ENCODE measurements around the gene ZSWIM1. TPM values are rescaled to one million over a fixed set of nuclear protein-coding genes. Genes with fewer than 3 reads are reported as not detected.

ZSWIM1 gene
- total and polyA plus RNA-seq, 11 donors: 3.9 to 16.3 (median 10.4) TPM

DNA sequence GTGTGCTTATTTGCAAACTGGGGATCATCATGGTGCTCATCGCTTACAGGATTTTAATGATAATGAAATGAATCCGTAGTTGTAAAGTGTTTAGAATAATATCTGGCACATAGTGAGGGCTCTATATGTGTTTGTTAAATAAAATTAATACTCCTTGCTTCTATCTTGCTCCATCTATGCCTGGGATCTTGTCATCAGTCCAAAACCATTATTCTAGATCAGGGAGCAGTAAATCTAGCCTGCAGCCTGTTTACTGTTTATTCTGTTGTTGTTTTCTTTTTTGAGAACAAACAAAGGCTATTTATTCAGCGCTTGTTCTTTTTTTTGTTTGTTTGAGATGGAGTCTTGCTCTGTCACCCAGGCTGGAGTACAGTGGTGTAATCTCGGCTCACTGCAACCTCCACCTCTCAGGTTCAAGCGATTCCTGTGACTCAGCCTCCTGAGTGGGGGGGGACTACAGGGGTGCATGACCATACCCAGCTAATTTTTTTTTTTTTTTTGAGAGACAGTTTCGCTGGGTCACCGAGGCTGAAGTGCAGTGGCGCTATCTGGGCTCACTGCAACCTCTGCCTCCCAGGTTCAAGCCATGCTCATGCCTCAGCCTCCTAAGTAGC lies 32.0 kb upstream of the ZSWIM1 start:
- no peak overlapping the region for H3K4me3 ChIP-seq
- WGBS, 4 donors: 94 to 95% (median 94%) methylated on average over 8 of the region's 8 CpGs
- no peak for DNase-seq
- no peaks in the 10 kb centered on the region for H3K27me3 ChIP-seq
- intact Hi-C loops (cut with DNase I): no loop called here
- H3K27ac ChIP-seq: no peak overlapping the region
- no peak for TF ChIP-seq POLR2A (IDR thresholded peaks at IDR 0.05)
- TF ChIP-seq, protein P1, sequence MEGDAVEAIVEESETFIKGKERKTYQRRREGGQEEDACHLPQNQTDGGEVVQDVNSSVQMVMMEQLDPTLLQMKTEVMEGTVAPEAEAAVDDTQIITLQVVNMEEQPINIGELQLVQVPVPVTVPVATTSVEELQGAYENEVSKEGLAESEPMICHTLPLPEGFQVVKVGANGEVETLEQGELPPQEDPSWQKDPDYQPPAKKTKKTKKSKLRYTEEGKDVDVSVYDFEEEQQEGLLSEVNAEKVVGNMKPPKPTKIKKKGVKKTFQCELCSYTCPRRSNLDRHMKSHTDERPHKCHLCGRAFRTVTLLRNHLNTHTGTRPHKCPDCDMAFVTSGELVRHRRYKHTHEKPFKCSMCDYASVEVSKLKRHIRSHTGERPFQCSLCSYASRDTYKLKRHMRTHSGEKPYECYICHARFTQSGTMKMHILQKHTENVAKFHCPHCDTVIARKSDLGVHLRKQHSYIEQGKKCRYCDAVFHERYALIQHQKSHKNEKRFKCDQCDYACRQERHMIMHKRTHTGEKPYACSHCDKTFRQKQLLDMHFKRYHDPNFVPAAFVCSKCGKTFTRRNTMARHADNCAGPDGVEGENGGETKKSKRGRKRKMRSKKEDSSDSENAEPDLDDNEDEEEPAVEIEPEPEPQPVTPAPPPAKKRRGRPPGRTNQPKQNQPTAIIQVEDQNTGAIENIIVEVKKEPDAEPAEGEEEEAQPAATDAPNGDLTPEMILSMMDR (IDR thresholded peaks at IDR 0.05): no peak
- ATAC-seq: no peak
- H3K36me3 ChIP-seq: peaks cover 0 to 87% (median 77%) of the 10 kb centered on the region in 9 donors
- H3K9me3 ChIP-seq: no peaks in the 10 kb centered on the region
- peaks cover 0 to 10% (median 2%) of the 10 kb centered on the region in 12 donors for H3K4me1 ChIP-seq

DNA sequence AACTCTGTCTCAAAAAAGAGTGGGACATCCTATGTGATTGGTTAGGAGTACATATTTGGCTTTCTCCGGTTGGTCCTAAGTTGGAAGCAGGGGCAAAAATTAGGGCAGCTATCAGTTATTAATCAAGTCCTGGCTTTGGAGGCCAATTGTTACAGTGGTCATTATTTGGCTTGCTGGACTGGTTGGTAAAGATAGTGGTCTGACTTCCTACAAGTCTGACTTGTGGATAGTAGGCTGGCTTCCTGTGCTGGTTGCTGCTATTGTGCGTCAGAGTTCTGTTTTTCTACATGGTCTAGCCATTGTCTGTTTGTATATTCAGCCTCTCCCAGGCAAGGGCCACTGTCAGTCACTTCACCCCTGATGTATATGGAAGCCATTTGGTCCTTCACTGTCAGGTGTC lies 30.8 kb upstream of the ZSWIM1 start:
- no peak for DNase-seq
- WGBS, 4 donors: 91 to 100% (median 97%) methylated on average over 2 of the region's 2 CpGs
- no peaks in the 10 kb centered on the region for H3K27me3 ChIP-seq
- TF ChIP-seq POLR2A (IDR thresholded peaks at IDR 0.05): no peak
- TF ChIP-seq, protein P1 (IDR thresholded peaks at IDR 0.05): no peak
- H3K9me3 ChIP-seq: no peaks in the 10 kb centered on the region
- H3K4me1 ChIP-seq: peaks cover 0 to 20% (median 7%) of the 10 kb centered on the region in 12 donors
- H3K36me3 ChIP-seq: peaks cover 0 to 84% (median 67%) of the 10 kb centered on the region in 9 donors
- ATAC-seq: no peak
- no peak overlapping the region for H3K4me3 ChIP-seq
- intact Hi-C loops (cut with DNase I): no loop called here
- H3K27ac ChIP-seq: no peak overlapping the region

DNA sequence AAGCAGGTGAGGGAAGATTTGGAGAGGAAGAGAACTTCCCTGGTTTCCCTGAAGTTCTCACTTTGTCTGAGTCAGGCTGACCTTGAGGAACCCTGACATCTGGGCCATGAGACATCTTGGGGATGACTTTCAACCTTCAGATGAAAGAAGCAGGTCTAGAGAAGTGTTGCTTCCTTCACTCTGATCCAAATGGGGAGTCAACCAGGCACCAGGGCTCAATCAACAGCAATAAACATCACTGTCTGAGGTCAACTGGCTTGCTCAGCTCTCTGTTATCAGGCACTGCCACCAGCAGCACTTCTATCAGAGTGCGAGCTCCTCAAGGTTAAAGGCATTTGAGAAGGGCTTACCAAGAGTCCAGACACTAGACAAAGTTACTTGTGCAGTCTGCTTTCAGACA lies 30.1 kb upstream of the ZSWIM1 start:
- peaks cover 0 to 77% (median 60%) of the 10 kb centered on the region in 9 donors for H3K36me3 ChIP-seq
- WGBS, 4 donors: 45 to 100% (median 55%) methylated on average over 1 of the region's 1 CpG
- no peaks in the 10 kb centered on the region for H3K9me3 ChIP-seq
- DNase-seq (no peak), ATAC-seq (peak in 3 of 4 donors; percentile 58 to 77 (median 73))
- intact Hi-C loops (cut with DNase I): no loop called here
- no peak for TF ChIP-seq POLR2A (IDR thresholded peaks at IDR 0.05)
- TF ChIP-seq, protein P1 (IDR thresholded peaks at IDR 0.05): no peak
- no peak overlapping the region for H3K4me3 ChIP-seq
- peaks cover under 1 to 27% (median 13%) of the 10 kb centered on the region in 12 donors for H3K4me1 ChIP-seq
- peak overlapping the region in 4 of 12 donors; percentile 3 to 30 (median 19) for H3K27ac ChIP-seq
- H3K27me3 ChIP-seq: no peaks in the 10 kb centered on the region

DNA sequence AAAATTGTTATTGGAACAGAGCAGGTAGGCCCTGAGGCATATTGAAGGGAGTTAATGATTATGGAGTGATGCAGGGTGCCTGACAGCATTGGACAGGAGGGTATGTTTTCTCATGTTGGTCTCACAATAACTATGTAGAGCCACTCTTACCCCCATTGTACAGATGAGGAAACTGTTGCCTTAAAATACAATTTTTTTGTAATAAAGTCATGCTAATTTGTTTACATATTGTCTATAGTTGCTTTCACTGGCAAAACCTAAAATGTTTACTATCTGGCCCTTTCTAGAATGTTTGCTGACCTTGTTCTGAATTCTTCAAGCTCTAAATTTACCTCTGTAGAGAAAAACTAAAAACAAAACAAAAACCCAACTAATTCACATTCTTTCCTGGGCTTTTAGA lies 29.5 kb upstream of the ZSWIM1 start:
- Histone ChIP-seq H3K27me3 (no peaks in the 10 kb centered on the region), H3K4me1 (peaks cover 3 to 32% (median 19%) of the 10 kb centered on the region in 12 donors), H3K9me3 (no peaks in the 10 kb centered on the region), H3K4me3 (no peak overlapping the region), H3K36me3 (peaks cover 0 to 72% (median 54%) of the 10 kb centered on the region in 9 donors), H3K27ac (peak overlapping the region in 3 of 12 donors; percentile 13 to 30 (median 25))
- intact Hi-C loops (cut with DNase I): no loop called here
- no peak for DNase-seq
- no peak for TF ChIP-seq POLR2A (IDR thresholded peaks at IDR 0.05)
- TF ChIP-seq, protein P1 (IDR thresholded peaks at IDR 0.05): no peak
- ATAC-seq: no peak

Measured in heart left ventricle (tissue), 16 donors.